Activated B cell treated with CpG ODN at 0.5 μM for 24 hours (primary cell): ENCODE measurements around the gene FOXI1. TPM values are rescaled to one million over a fixed set of nuclear protein-coding genes. Genes with fewer than 3 reads are reported as not detected.

Source experiments
- ATAC-seq: fragments of 200-7000 bp; cut with Tn5 transposase; one replicate; pipeline ENCODE4 v1.10.0; 2021; ENCODE audit warnings: low read depth, mild to moderate bottlenecking, moderate library complexity
- CTCF ChIA-PET: fragments of 350-600 bp; sonication (Branson Sonifier 250); formaldehyde crosslinking; loops from one replicate; lab custom pipeline; 2021; ENCODE audit warnings: antibody characterized with exemption; lab: Charles Lee
- POLR2A ChIA-PET: fragments of 350-600 bp; sonication (Branson Sonifier 250); formaldehyde crosslinking; loops from one replicate; lab custom pipeline; 2021; ENCODE audit warnings: antibody characterized with exemption; lab: Charles Lee
- DNase-seq: peaks from one replicate; pipeline ENCODE4 v3.0.0; 2022
- H3K27ac Mint-ChIP-seq: one replicate; pipeline ENCODE4 v1.8.0; 2020; ENCODE audit warnings: mixed read lengths
- H3K27me3 Mint-ChIP-seq: one replicate; pipeline ENCODE4 v1.8.0; 2021; ENCODE audit warnings: mixed read lengths
- H3K36me3 Mint-ChIP-seq: one replicate; pipeline ENCODE4 v1.8.0; 2021; ENCODE audit warnings: low read depth, mixed read lengths
- H3K4me1 Mint-ChIP-seq: one replicate; pipeline ENCODE4 v1.8.0; 2021; ENCODE audit warnings: mixed read lengths
- H3K4me3 Mint-ChIP-seq: one replicate; pipeline ENCODE4 v1.8.0; 2020; ENCODE audit warnings: mild to moderate bottlenecking, mixed read lengths
- H3K9me3 Mint-ChIP-seq: one replicate; pipeline ENCODE4 v1.8.0; 2020; ENCODE audit warnings: mixed read lengths
- CTCF ChIP-seq: fragments of 200-600 bp; IDR thresholded peaks from one replicate; pipeline ENCODE4 v1.8.0; 2022; ENCODE audit warnings: antibody characterized with exemption, mild to moderate bottlenecking
- intact Hi-C: fragments of 100-400 bp; cut with micrococcal nuclease; formaldehyde crosslinking; loops from one replicate; pipeline ENCODE4 v1.15.1; 2024
- total RNA-seq: library from RNA; stranded (reverse); gene quantifications from 2 replicates; pipeline ENCODE4 v1.2.3, GENCODE V29; 2022

The FOXI1 gene
- total RNA-seq, 1 donor from 2014 or later, result not detected

- H3K36me3 Mint-ChIP-seq, result no peaks in the 10 kb centered on the region
- intact Hi-C loops, result no loop called here
- no peak for DNase-seq
- no peak overlapping the region for H3K27ac Mint-ChIP-seq
- H3K9me3 Mint-ChIP-seq, result no peaks in the 10 kb centered on the region
- ATAC-seq, result no peak
- POLR2A ChIA-PET, result no interaction called here
- no peak for TF ChIP-seq CTCF
- no peaks in the 10 kb centered on the region for H3K4me1 Mint-ChIP-seq
- H3K27me3 Mint-ChIP-seq, result no peaks in the 10 kb centered on the region
- CTCF ChIA-PET, result no interaction called here
- no peak overlapping the region for H3K4me3 Mint-ChIP-seq
Observed at GRCh38 chr5:170113522-170113900, 7.8 kb downstream of the FOXI1 start.

DNA sequence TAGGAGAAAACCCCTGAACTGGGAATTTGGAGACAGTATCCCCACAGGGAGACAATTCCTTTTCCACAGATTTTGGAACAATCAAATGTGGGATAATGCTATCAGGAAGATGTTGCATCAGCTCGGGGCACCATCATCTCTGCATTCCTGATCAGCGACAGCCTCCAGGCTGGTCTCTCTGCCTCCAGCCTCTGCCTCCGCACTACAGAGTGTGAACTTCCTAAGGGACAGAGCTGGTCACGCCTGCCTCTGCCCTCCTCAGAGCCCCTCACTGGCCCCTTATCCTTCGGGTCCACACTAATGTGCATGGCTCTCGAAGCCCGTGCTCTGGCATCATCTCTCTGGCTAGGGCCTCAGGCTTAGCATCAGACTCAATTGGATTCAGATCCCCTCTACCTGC, 8.6 kb downstream of the FOXI1 start:
- DNase-seq, result no peak
- intact Hi-C loops, result no loop called here
- POLR2A ChIA-PET, result no interaction called here
- CTCF ChIA-PET, result no interaction called here
- H3K27ac Mint-ChIP-seq, result no peak overlapping the region
- no peak for ATAC-seq
- no peak for TF ChIP-seq CTCF
- H3K4me3 Mint-ChIP-seq, result no peak overlapping the region
- H3K4me1 Mint-ChIP-seq, result no peaks in the 10 kb centered on the region
- H3K27me3 Mint-ChIP-seq, result no peaks in the 10 kb centered on the region
- H3K9me3 Mint-ChIP-seq, result no peaks in the 10 kb centered on the region
- no peaks in the 10 kb centered on the region for H3K36me3 Mint-ChIP-seq

DNA sequence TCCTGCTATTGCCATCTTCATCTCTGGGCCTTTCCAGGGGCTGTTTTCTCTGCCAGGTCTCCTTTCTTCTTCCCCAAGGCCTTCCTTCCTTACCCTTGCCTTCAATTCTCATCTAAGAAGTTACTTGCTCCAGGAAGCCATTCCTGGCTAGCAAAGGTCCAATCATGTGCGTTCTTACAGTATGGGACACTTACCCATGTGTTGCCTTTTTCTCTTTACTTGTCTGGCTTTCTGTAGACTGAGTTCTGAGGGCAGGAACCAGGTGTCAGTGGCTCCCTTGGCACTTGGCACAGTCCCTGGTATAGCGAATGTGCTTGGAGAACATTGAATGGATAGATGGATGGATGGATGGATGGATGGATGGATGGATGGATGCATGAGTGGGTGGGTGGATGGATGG, 10.2 kb downstream of the FOXI1 start:
- Mint-ChIP-seq H3K27ac (no peak overlapping the region), H3K9me3 (no peaks in the 10 kb centered on the region), H3K4me3 (no peak overlapping the region), H3K27me3 (peaks cover under 1% of the 10 kb centered on the region), H3K36me3 (no peaks in the 10 kb centered on the region), H3K4me1 (no peaks in the 10 kb centered on the region)
- TF ChIP-seq CTCF, result no peak
- ATAC-seq (no peak), DNase-seq (no peak)
- intact Hi-C loops, result no loop called here
- POLR2A ChIA-PET, result no interaction called here
- CTCF ChIA-PET, result no interaction called here

GRCh38 chr5:170117736-170118135, 12.0 kb downstream of the FOXI1 start:
- intact Hi-C loops, result no loop called here
- no peak overlapping the region for H3K27ac Mint-ChIP-seq
- no peaks in the 10 kb centered on the region for H3K9me3 Mint-ChIP-seq
- no peak for TF ChIP-seq CTCF
- no peak for DNase-seq
- H3K4me1 Mint-ChIP-seq, result no peaks in the 10 kb centered on the region
- ATAC-seq, result no peak
- CTCF ChIA-PET, result no interaction called here
- H3K4me3 Mint-ChIP-seq, result no peak overlapping the region
- peaks cover 2% of the 10 kb centered on the region for H3K27me3 Mint-ChIP-seq
- POLR2A ChIA-PET, result no interaction called here
- H3K36me3 Mint-ChIP-seq, result no peaks in the 10 kb centered on the region

GRCh38 chr5:170120576-170120975, 14.9 kb downstream of the FOXI1 start:
- no peaks in the 10 kb centered on the region for H3K36me3 Mint-ChIP-seq

More at GRCh38 chr5:170120576-170120975, 14.9 kb downstream of the FOXI1 start:
- ATAC-seq, result no peak
- Mint-ChIP-seq H3K4me3 (no peak overlapping the region), H3K27ac (no peak overlapping the region), H3K27me3 (peaks cover 2% of the 10 kb centered on the region), H3K4me1 (no peaks in the 10 kb centered on the region), H3K9me3 (peaks cover 4% of the 10 kb centered on the region)
- no peak for DNase-seq
- CTCF ChIA-PET, result no interaction called here
- no peak for TF ChIP-seq CTCF
- POLR2A ChIA-PET, result no interaction called here
- intact Hi-C loops, result no loop called here
